ENCODE results near the gene CD86. TPM values are rescaled to one million over a fixed set of nuclear protein-coding genes. Genes with fewer than 3 reads are reported as not detected.

Gene CD86
- total RNA-seq, 2 experiments from 2014 or later, result 0.08 to 0.12 TPM

- Mint-ChIP-seq H3K9me3 (no peaks in the 10 kb centered on the region), H3K4me1 (peaks cover 8% of the 10 kb centered on the region), H3K27ac (no peak overlapping the region), H3K36me3 (no peaks in the 10 kb centered on the region), H3K27me3 (peaks cover 22% of the 10 kb centered on the region), H3K4me3 (no peak overlapping the region)
- no peak for DNase-seq
Measured at GRCh38 chr3:122076491-122077292, 21.5 kb downstream of the CD86 start.

GRCh38 chr3:122077293-122078234 lies 22.4 kb downstream of the CD86 start:
- no peak for DNase-seq
- H3K27ac Mint-ChIP-seq, result peak overlapping the region; percentile 25

DNA sequence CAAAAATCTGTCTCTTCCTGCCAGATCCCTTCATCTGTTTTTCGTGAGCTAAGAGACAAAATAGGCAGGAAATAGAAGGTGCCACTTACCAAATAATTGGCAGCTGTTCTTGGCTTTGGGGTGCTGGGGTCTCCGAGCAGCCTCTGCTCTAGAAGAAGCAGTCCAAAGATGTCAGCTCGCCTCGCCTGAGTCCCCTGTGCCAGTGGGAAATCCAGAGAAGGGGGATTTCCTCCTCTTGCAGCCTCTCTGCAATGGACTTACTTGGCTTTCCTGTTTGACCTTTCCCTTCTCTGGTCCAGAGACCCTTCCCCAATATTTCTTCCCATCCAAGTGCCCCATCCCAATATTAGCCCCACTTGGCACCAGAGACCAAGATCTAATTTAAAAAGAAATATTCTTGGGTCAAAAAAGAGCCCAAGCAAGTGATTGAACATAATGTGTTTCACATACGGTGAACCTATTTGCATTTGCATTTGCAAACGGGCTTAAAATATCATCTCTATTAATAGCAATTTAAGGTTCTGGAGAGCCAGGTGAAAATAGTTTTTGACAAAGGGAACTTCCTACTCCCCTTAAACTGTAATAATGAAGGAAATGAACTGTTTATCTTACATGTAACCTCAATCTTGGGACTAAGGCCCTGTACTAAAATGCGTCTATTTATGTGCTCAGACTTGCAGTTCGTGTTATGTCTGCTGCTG lies 23.2 kb downstream of the CD86 start:
- H3K4me1 Mint-ChIP-seq, result peaks cover 8% of the 10 kb centered on the region
- no peak for DNase-seq
- H3K36me3 Mint-ChIP-seq, result no peaks in the 10 kb centered on the region
- peaks cover 22% of the 10 kb centered on the region for H3K27me3 Mint-ChIP-seq
- H3K9me3 Mint-ChIP-seq, result no peaks in the 10 kb centered on the region
- H3K4me3 Mint-ChIP-seq, result no peak overlapping the region
- no peak overlapping the region for H3K27ac Mint-ChIP-seq

More at GRCh38 chr3:122077293-122078234, 22.4 kb downstream of the CD86 start:
- Mint-ChIP-seq H3K27me3 (peaks cover 22% of the 10 kb centered on the region), H3K9me3 (no peaks in the 10 kb centered on the region), H3K36me3 (no peaks in the 10 kb centered on the region), H3K4me1 (peaks cover 8% of the 10 kb centered on the region), H3K4me3 (no peak overlapping the region)

GRCh38 chr3:122079524-122080206 lies 24.5 kb downstream of the CD86 start:
- Mint-ChIP-seq H3K27ac (no peak overlapping the region), H3K4me1 (peaks cover 8% of the 10 kb centered on the region), H3K4me3 (no peak overlapping the region)

GRCh38 chr3:122080207-122080587 lies 25.0 kb downstream of the CD86 start:
- H3K4me3 Mint-ChIP-seq, result no peak overlapping the region
- DNase-seq, result no peak
- H3K27ac Mint-ChIP-seq, result no peak overlapping the region
- H3K4me1 Mint-ChIP-seq, result peaks cover 8% of the 10 kb centered on the region
- H3K36me3 Mint-ChIP-seq, result no peaks in the 10 kb centered on the region
- no peaks in the 10 kb centered on the region for H3K9me3 Mint-ChIP-seq
- H3K27me3 Mint-ChIP-seq, result peaks cover 22% of the 10 kb centered on the region

More at GRCh38 chr3:122079524-122080206, 24.5 kb downstream of the CD86 start:
- Mint-ChIP-seq H3K9me3 (no peaks in the 10 kb centered on the region), H3K27me3 (peaks cover 22% of the 10 kb centered on the region), H3K36me3 (no peaks in the 10 kb centered on the region)
- DNase-seq, result no peak

- Mint-ChIP-seq H3K27ac (no peak overlapping the region), H3K27me3 (peaks cover 13% of the 10 kb centered on the region), H3K36me3 (no peaks in the 10 kb centered on the region), H3K9me3 (no peaks in the 10 kb centered on the region), H3K4me1 (peaks cover 4% of the 10 kb centered on the region), H3K4me3 (no peak overlapping the region)
- DNase-seq, result no peak
Measured at GRCh38 chr3:122081543-122082247, 26.5 kb downstream of the CD86 start.

GRCh38 chr3:122082357-122082756 lies 27.2 kb downstream of the CD86 start:
- Mint-ChIP-seq H3K27ac (no peak overlapping the region), H3K4me3 (no peak overlapping the region), H3K9me3 (no peaks in the 10 kb centered on the region), H3K36me3 (no peaks in the 10 kb centered on the region), H3K27me3 (peaks cover 9% of the 10 kb centered on the region), H3K4me1 (peaks cover 4% of the 10 kb centered on the region)
- no peak for DNase-seq

DNA sequence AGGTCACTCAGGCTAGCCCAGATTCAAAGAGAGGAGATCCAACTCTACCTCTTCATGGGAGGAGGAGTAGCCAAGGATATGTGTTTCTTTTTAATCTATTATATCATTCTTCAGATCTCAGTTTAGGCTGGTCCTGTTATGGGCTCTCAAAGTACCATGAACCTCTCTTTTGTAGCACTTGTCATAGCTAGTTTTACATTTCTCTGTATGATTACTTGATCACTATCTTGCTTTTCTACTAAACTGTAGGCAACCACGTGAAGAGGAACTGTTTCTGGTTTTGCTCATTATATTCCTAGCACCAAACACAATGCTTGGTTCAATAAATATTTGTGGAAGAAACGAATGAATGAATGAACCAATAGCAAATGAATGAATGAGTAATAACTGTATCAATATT lies 29.6 kb downstream of the CD86 start:
- Mint-ChIP-seq H3K27ac (no peak overlapping the region), H3K4me3 (no peak overlapping the region), H3K27me3 (peaks cover 4% of the 10 kb centered on the region), H3K36me3 (no peaks in the 10 kb centered on the region), H3K9me3 (no peaks in the 10 kb centered on the region), H3K4me1 (no peaks in the 10 kb centered on the region)
- DNase-seq, result no peak

GRCh38 chr3:122085673-122086072 lies 30.5 kb downstream of the CD86 start:
- Mint-ChIP-seq H3K27ac (no peak overlapping the region), H3K27me3 (no peaks in the 10 kb centered on the region), H3K4me3 (no peak overlapping the region), H3K36me3 (no peaks in the 10 kb centered on the region), H3K4me1 (no peaks in the 10 kb centered on the region), H3K9me3 (no peaks in the 10 kb centered on the region)
- no peak for DNase-seq

- no peaks in the 10 kb centered on the region for H3K36me3 Mint-ChIP-seq
- no peak overlapping the region for H3K4me3 Mint-ChIP-seq
- H3K27ac Mint-ChIP-seq, result no peak overlapping the region
- DNase-seq, result no peak
- peaks cover 7% of the 10 kb centered on the region for H3K4me1 Mint-ChIP-seq
- no peaks in the 10 kb centered on the region for H3K27me3 Mint-ChIP-seq
- H3K9me3 Mint-ChIP-seq, result no peaks in the 10 kb centered on the region
Measured at GRCh38 chr3:122088531-122088930, 33.4 kb downstream of the CD86 start.

GRCh38 chr3:122091602-122092295 lies 36.6 kb downstream of the CD86 start:
- Mint-ChIP-seq H3K9me3 (no peaks in the 10 kb centered on the region), H3K4me1 (peaks cover 9% of the 10 kb centered on the region), H3K27me3 (no peaks in the 10 kb centered on the region), H3K36me3 (no peaks in the 10 kb centered on the region), H3K4me3 (no peak overlapping the region), H3K27ac (peak overlapping the region; percentile 26)
- no peak for DNase-seq

DNA sequence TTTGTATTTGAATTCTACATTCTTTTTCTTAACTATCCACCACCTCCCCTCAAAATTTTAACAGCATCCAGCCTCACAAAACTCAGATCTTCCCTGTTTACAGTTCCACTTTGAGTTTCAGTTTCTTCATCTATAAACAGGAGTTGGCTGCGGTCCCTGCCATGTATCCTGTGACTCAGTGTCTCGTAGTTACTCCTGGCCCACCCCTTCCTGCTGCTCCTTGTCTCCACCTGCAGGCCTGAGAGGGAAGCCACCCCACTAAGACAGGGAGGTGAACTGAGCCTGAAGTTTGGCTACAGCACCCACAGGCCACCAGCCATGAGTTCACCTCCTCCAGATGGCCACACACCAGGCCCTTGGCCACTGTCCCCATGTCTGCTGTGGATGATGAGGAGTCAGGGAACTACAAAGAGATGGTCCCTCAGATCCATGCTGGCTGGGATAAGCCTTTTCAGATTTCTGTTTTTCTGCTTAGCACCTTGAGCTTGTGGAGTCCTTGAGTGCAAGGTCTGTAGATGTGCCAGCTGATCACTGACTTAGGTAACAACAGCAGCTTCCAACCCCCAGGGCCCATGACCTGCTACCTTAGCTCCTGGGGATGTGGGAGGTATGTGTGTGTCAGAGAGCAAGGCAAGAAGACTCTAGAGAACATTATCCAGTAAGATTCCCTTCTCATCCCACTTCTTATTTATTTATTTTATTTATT lies 37.5 kb downstream of the CD86 start:
- Mint-ChIP-seq H3K4me1 (peaks cover 9% of the 10 kb centered on the region), H3K9me3 (no peaks in the 10 kb centered on the region), H3K27ac (peak overlapping the region; percentile 22), H3K36me3 (no peaks in the 10 kb centered on the region), H3K27me3 (no peaks in the 10 kb centered on the region), H3K4me3 (no peak overlapping the region)
- DNase-seq, result peak; percentile 66

- Mint-ChIP-seq H3K4me1 (peaks cover 9% of the 10 kb centered on the region), H3K9me3 (no peaks in the 10 kb centered on the region), H3K36me3 (no peaks in the 10 kb centered on the region), H3K27ac (no peak overlapping the region), H3K27me3 (no peaks in the 10 kb centered on the region), H3K4me3 (no peak overlapping the region)
- DNase-seq, result no peak
Measured at GRCh38 chr3:122094125-122094524, 39.0 kb downstream of the CD86 start.
